ENCODE measurements around the gene ITGB6.

ITGB6 gene, protein sequence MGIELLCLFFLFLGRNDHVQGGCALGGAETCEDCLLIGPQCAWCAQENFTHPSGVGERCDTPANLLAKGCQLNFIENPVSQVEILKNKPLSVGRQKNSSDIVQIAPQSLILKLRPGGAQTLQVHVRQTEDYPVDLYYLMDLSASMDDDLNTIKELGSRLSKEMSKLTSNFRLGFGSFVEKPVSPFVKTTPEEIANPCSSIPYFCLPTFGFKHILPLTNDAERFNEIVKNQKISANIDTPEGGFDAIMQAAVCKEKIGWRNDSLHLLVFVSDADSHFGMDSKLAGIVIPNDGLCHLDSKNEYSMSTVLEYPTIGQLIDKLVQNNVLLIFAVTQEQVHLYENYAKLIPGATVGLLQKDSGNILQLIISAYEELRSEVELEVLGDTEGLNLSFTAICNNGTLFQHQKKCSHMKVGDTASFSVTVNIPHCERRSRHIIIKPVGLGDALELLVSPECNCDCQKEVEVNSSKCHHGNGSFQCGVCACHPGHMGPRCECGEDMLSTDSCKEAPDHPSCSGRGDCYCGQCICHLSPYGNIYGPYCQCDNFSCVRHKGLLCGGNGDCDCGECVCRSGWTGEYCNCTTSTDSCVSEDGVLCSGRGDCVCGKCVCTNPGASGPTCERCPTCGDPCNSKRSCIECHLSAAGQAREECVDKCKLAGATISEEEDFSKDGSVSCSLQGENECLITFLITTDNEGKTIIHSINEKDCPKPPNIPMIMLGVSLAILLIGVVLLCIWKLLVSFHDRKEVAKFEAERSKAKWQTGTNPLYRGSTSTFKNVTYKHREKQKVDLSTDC

DNA sequence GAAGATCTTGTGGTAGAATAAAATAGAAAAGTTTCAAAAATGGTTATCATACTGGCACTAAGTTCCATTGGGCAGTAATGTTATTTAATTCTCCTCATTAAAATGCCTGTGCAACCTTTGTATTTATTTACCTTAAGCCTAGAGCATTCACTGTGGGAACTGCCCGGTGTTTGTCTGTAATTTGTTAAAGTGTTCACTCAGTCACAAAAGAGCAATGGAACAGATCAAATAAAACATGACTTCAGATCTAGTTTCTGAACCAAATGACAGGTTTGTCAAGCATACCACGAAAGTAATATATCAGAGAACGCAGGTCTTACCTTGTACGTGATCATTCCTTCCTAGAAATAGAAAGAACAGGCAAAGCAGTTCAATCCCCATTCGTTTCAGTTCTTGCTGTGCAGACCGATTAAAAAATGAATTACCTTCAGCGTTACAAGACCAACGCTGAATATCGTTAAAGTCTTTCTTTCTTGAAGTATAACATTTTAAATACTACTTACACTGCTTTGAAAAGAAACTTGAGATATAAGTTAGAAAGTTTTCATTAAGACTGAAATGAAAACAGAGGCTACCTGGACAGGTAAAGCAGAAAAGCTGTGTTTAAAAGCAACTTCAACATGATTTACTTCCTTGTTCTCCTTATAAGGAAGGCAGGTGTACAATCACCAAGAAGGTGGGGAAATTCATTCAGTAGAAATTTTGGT is at the start of gene ITGB6:
TSS of gene ITGB6 (minus strand) at position 590 of the 707 bp plus-strand sequence. CDS start at position 381, 209 bp downstream.
- no peaks in the 10 kb centered on the region for H3K4me1 ChIP-seq (ENCODE audit: control insufficient read depth in 1 of 2, insufficient read depth in 1 of 2, low read depth in 1 of 2, low read length in 1 of 2)
- no peak within 1 kb of the TSS for H3K4me3 ChIP-seq (ENCODE audit: low read depth in 1 of 2, low read length in 1 of 2)
- no peak within 1 kb of the TSS for H3K27ac ChIP-seq
- TF ChIP-seq, protein P1, sequence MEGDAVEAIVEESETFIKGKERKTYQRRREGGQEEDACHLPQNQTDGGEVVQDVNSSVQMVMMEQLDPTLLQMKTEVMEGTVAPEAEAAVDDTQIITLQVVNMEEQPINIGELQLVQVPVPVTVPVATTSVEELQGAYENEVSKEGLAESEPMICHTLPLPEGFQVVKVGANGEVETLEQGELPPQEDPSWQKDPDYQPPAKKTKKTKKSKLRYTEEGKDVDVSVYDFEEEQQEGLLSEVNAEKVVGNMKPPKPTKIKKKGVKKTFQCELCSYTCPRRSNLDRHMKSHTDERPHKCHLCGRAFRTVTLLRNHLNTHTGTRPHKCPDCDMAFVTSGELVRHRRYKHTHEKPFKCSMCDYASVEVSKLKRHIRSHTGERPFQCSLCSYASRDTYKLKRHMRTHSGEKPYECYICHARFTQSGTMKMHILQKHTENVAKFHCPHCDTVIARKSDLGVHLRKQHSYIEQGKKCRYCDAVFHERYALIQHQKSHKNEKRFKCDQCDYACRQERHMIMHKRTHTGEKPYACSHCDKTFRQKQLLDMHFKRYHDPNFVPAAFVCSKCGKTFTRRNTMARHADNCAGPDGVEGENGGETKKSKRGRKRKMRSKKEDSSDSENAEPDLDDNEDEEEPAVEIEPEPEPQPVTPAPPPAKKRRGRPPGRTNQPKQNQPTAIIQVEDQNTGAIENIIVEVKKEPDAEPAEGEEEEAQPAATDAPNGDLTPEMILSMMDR (IDR thresholded peaks at IDR 0.05), result no peak
- H3K9me3 ChIP-seq, result no peaks in the 10 kb centered on the region
- no peaks in the 10 kb centered on the region for H3K36me3 ChIP-seq
- no peaks in the 10 kb centered on the region for H3K27me3 ChIP-seq

DNA sequence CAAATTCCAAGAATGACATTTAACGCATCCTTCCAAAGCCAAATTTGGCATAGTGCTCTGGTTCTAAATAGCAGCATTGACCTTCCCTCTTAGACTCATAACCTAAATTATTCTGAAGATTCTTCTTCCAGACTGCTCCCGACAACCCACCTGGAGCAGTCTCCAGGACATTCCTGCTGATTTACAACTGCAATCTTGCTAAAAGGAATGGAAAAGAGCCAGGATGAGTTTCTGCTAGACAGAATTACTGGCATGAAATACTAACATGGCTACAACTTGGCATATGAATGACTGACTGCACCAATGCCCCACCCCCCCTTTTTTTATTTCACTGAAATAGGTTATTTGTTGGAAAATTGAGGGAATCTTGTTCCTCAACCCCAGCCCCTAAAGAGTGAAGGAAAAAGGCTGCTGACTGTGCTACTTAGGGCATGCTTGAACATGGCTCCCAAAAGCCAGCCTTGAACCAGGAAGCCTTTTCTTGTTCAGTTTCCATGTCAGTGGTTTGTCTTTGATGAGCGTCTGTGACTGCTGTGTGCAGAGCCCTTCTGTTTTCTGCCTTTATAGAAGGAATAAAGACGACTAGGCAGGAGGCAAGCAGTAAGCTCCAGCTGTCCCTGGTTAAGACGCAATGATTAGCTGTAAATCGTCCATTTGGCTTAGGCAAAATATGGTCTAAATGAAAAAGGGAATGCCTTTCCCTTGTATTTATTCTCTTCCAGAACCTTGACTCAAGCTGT is 47.4 kb upstream of the ITGB6 start:
- Histone ChIP-seq H3K4me1 (ENCODE audit: control insufficient read depth in 1 of 2, insufficient read depth in 1 of 2, low read depth in 1 of 2, low read length in 1 of 2) (no peaks in the 10 kb centered on the region), H3K36me3 (no peaks in the 10 kb centered on the region), H3K27ac (no peak overlapping the region), H3K9me3 (no peaks in the 10 kb centered on the region), H3K27me3 (no peaks in the 10 kb centered on the region), H3K4me3 (ENCODE audit: low read depth in 1 of 2, low read length in 1 of 2) (no peak overlapping the region)
- TF ChIP-seq, protein P1 (IDR thresholded peaks at IDR 0.05), result no peak

DNA sequence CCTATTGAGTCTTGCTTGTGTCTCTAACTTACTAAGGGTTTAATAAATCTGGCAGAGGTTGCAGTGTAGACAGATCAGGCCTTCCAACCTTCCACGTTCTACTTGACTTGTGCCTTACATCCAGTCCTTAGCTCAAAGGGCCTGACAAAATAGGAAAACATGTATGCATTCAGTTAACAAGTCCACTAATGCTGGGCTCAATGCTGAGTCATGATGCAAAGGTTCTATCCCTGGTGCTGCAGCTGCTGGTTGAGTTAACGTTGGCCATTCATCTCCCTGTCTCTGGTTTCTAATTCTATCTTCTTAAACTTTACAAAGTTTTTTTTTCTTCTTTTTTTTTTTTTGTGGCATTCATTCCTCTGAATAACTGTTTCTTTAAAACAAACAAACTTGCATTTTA is 46.3 kb upstream of the ITGB6 start:
- TF ChIP-seq, protein P1 (IDR thresholded peaks at IDR 0.05), result no peak
- H3K27me3 ChIP-seq, result no peaks in the 10 kb centered on the region
- no peaks in the 10 kb centered on the region for H3K9me3 ChIP-seq
- no peak overlapping the region for H3K4me3 ChIP-seq (ENCODE audit: low read depth in 1 of 2, low read length in 1 of 2)
- no peak overlapping the region for H3K27ac ChIP-seq
- no peaks in the 10 kb centered on the region for H3K36me3 ChIP-seq
- H3K4me1 ChIP-seq (ENCODE audit: control insufficient read depth in 1 of 2, insufficient read depth in 1 of 2, low read depth in 1 of 2, low read length in 1 of 2), result no peaks in the 10 kb centered on the region

DNA sequence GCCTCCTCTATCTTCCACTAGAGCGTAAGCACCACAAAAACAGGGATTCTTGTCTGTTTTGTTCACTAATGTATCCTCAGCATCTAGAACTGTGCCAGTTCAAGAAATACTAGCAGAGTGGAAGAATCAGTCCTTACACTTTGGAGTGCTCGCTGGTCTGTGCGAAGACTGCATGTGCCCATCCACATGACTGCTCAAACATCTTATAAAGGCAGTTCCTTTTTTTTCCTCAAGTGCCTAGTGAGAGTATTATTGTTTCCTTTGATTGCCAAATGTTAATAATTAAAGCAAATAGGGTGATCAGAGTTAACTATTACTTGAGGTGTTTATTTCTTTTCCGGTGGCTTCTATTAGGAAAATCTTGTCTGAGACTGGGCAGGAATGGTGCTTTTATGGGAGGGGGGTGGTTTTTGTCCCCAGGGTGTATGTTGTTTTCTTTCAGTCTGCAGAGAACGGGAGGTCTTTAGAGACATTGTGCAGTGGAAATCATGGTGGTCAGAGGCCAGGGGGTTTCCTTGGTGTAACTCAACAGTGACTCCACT is 45.6 kb upstream of the ITGB6 start:
- Histone ChIP-seq H3K4me1 (ENCODE audit: control insufficient read depth in 1 of 2, insufficient read depth in 1 of 2, low read depth in 1 of 2, low read length in 1 of 2) (no peaks in the 10 kb centered on the region), H3K27ac (no peak overlapping the region), H3K36me3 (no peaks in the 10 kb centered on the region), H3K4me3 (ENCODE audit: low read depth in 1 of 2, low read length in 1 of 2) (no peak overlapping the region), H3K27me3 (no peaks in the 10 kb centered on the region), H3K9me3 (no peaks in the 10 kb centered on the region)
- TF ChIP-seq, protein P1 (IDR thresholded peaks at IDR 0.05), result no peak

All from neutrophil (primary cell).